A549 (cell line): ENCODE data around the gene CNOT9. TPM values are rescaled to one million over a fixed set of nuclear protein-coding genes. Genes with fewer than 3 reads are reported as not detected.

ENCODE experiments used
- ATAC-seq, 2 experiments: fragments of 200-7000 bp in 1 of 2; fragments of >200 bp in 1 of 2; cut with Nextera tagmentation in 1 of 2; cut with Tn5 transposase in 1 of 2; 3 replicates each; pipeline versions ENCODE4 v1.8.0 to v1.9.1; 2018 to 2020; ENCODE audit warnings: mild to moderate bottlenecking in 1 of 2, moderate library complexity in 1 of 2
- CTCF ChIA-PET: fragments of 300-600 bp; sonication (Branson Sonifier 250); formaldehyde crosslinking; extraction: SDS; loops from one replicate; lab custom pipeline; 2021; ENCODE audit warnings: antibody characterized with exemption, inconsistent platforms; lab: Yijun Ruan, JAX
- POLR2A ChIA-PET: fragments of 350-600 bp; formaldehyde crosslinking; extraction: SDS; loops from one replicate; lab custom pipeline; 2021; ENCODE audit warnings: antibody characterized with exemption, inconsistent platforms; lab: Yijun Ruan, JAX
- DNase-seq, 2 experiments: peaks; one replicate each; pipeline versions ENCODE4 v3.0.0 to v3.0.0-alpha.2; 2011 to 2016; ENCODE audit warnings: low read depth in 1 of 2, low spot score in 1 of 2
- FAIRE-seq: peaks from 2 replicates; lab custom pipeline; 2011; peaks lifted over from hg19 to GRCh38; lab: Jason Lieb, UNC
- H3K27ac ChIP-seq, 2 experiments: fragments of >200 bp; sonication (Bioruptor Twin); formaldehyde crosslinking; 3 replicates each; pipeline ENCODE4 v1.5.1; 2016 to 2017
- H3K4me1 ChIP-seq: fragments of >200 bp; sonication (Bioruptor Twin); formaldehyde crosslinking; 3 replicates; pipeline ENCODE4 v1.6.1; 2016
- H3K4me2 ChIP-seq: fragments of >200 bp; sonication (Bioruptor Twin); formaldehyde crosslinking; 3 replicates; pipeline ENCODE4 v1.6.1; 2016
- H3K4me3 ChIP-seq: fragments of >200 bp; sonication (Bioruptor Twin); formaldehyde crosslinking; 3 replicates; pipeline ENCODE4 v1.5.1; 2016
- H3K9me3 ChIP-seq: fragments of >200 bp; sonication (Bioruptor Twin); formaldehyde crosslinking; 3 replicates; pipeline ENCODE4 v1.6.1; 2016
- BCL3 ChIP-seq: fragments of >200 bp; sonication (Bioruptor Twin); formaldehyde crosslinking; IDR thresholded peaks from 3 replicates; pipeline ENCODE4 v1.6.1; 2016
- BHLHE40 ChIP-seq: IDR thresholded peaks from 2 replicates; pipeline ENCODE4 v1.6.1; 2012; ENCODE audit warnings: low read depth, low read length, inconsistent platforms
- CBX2 ChIP-seq: fragments of 200-600 bp; sonication (generic); IDR thresholded peaks from 2 replicates; pipeline ENCODE4 v1.6.1; 2016; ENCODE audit warnings: low read depth, mild to moderate bottlenecking, borderline replicate concordance
- CBX8 ChIP-seq: fragments of 200-600 bp; sonication (generic); IDR thresholded peaks from 2 replicates; pipeline ENCODE4 v1.6.1; 2016
- CEBPB ChIP-seq, 2 experiments: fragments of >200 bp in 1 of 2; sonication (Bioruptor Twin) in 1 of 2; formaldehyde crosslinking in 1 of 2; IDR thresholded peaks; 2 replicates each; pipeline ENCODE4 v1.6.1; 2012 to 2016
- CHD4 ChIP-seq: fragments of 200-600 bp; sonication (generic); IDR thresholded peaks from 2 replicates; pipeline ENCODE4 v1.6.1; 2016; ENCODE audit warnings: antibody characterized with exemption, mild to moderate bottlenecking, borderline replicate concordance
- E2F6 ChIP-seq: IDR thresholded peaks from 2 replicates; pipeline ENCODE4 v1.6.1; 2012; ENCODE audit warnings: low read depth, borderline replicate concordance
- FOXS1 ChIP-seq: fragments of 250-450 bp; sonication (Bioruptor Pico); IDR thresholded peaks from 2 replicates; pipeline ENCODE4 v1.5.0; 2020; ENCODE audit warnings: mild to moderate bottlenecking, moderate library complexity
- HOXA7 ChIP-seq: fragments of 250-450 bp; sonication (Bioruptor Pico); IDR thresholded peaks from 2 replicates; pipeline ENCODE4 v1.5.0; 2020; ENCODE audit warnings: mild to moderate bottlenecking, moderate library complexity
- HOXB5 ChIP-seq: fragments of 250-450 bp; sonication (Bioruptor Pico); IDR thresholded peaks from 2 replicates; pipeline ENCODE4 v1.5.0; 2020; ENCODE audit warnings: mild to moderate bottlenecking, moderate library complexity
- JUN ChIP-seq, 2 experiments: fragments of >200 bp; sonication (Bioruptor Twin); formaldehyde crosslinking; IDR thresholded peaks; 2 replicates in 1 of 2; 3 replicates in 1 of 2; pipeline ENCODE4 v1.6.1; 2016 to 2017
- KDM1A ChIP-seq: fragments of 200-600 bp; sonication (generic); IDR thresholded peaks from 2 replicates; pipeline ENCODE4 v1.6.1; 2016; ENCODE audit warnings: low read depth, mild to moderate bottlenecking
- KDM5A ChIP-seq: fragments of 200-600 bp; sonication (generic); IDR thresholded peaks from 2 replicates; pipeline ENCODE4 v1.6.1; 2016; ENCODE audit warnings: antibody characterized with exemption, mild to moderate bottlenecking
- MAFK ChIP-seq: fragments of 450-650 bp; IDR thresholded peaks from 2 replicates; pipeline ENCODE4 v1.6.1; 2014; ENCODE audit not compliant: partially characterized antibody
- MAX ChIP-seq: IDR thresholded peaks from 2 replicates; pipeline ENCODE4 v1.6.1; 2012
- PBX3 ChIP-seq: IDR thresholded peaks from 2 replicates; pipeline ENCODE4 v1.6.1; 2012
- PHF8 ChIP-seq: fragments of 200-600 bp; sonication (generic); IDR thresholded peaks from 2 replicates; pipeline ENCODE4 v1.6.1; 2016; ENCODE audit warnings: low read depth, mild to moderate bottlenecking, antibody characterized with exemption, moderate library complexity, borderline replicate concordance
- POLR2A ChIP-seq: IDR thresholded peaks from 2 replicates; pipeline ENCODE4 v1.6.1; 2012; ENCODE audit warnings: mild to moderate bottlenecking, low read length
- POLR2AphosphoS2 ChIP-seq: conservative IDR thresholded peaks from 2 replicates; pipeline ENCODE4 v1.6.1; 2012; ENCODE audit warnings: low read length, improper control_type of control experiment, inconsistent platforms
- RARB ChIP-seq: fragments of 250-450 bp; sonication (Bioruptor Pico); IDR thresholded peaks from 2 replicates; pipeline ENCODE4 v1.8.0; 2021; ENCODE audit warnings: mild to moderate bottlenecking, moderate library complexity
- SREBF2 ChIP-seq: fragments of 450-650 bp; IDR thresholded peaks from 2 replicates; pipeline ENCODE4 v1.6.1; 2014; ENCODE audit warnings: mild to moderate bottlenecking, moderate library complexity
- TFCP2L1 ChIP-seq: fragments of 250-450 bp; sonication (Bioruptor Pico); IDR thresholded peaks from 2 replicates; pipeline ENCODE4 v1.5.0; 2021; ENCODE audit warnings: mild to moderate bottlenecking
- WGBS: methylation state at CpG from one replicate; pipeline ENCODE4 v1.1.6; 2017; ENCODE audit errors: missing lambda C conversion rate; 5-methylcytosine and 5-hydroxymethylcytosine counted together
- polyA minus RNA-seq: library from RNA; depleted of rRNA, polyadenylated mRNA; stranded (reverse); fragments of >200 nt; gene quantifications from 2 replicates; pipeline ENCODE4 v1.2.3, GENCODE V29; 2011; rRNA and poly(A)+ RNA removed
- polyA plus RNA-seq, 4 experiments: library from polyadenylated mRNA; depleted of rRNA in 3 of 4; stranded (reverse); fragments of >200 nt; fragmentation: RNase III in 1 of 4; extraction: RNeasy Plus Mini Kit Qiagen cat#74134 plus additional on column Dnase treatment in 1 of 4; gene quantifications; 2 replicates in 3 of 4; 3 replicates in 1 of 4; pipeline ENCODE4 v1.2.3, GENCODE V29; 2011 to 2017
- TF ChIP-seq, protein P1 (sequence below): fragments of 250-450 bp; sonication (Bioruptor Pico); IDR thresholded peaks from 2 replicates; pipeline ENCODE4 v1.5.0; 2021; ENCODE audit warnings: mild to moderate bottlenecking, moderate library complexity, borderline replicate concordance

The CNOT9 gene, protein sequence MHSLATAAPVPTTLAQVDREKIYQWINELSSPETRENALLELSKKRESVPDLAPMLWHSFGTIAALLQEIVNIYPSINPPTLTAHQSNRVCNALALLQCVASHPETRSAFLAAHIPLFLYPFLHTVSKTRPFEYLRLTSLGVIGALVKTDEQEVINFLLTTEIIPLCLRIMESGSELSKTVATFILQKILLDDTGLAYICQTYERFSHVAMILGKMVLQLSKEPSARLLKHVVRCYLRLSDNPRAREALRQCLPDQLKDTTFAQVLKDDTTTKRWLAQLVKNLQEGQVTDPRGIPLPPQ
- polyA plus RNA-seq (2011; rRNA removed) (86.7 and 87.4 TPM in 2 replicates), polyA plus RNA-seq (2017; fragmentation: RNase III; extraction: RNeasy Plus Mini Kit Qiagen cat#74134 plus additional on column Dnase treatment) (40.1 to 42.7 TPM (median 40.9 TPM) in 3 replicates), polyA minus RNA-seq (107 and 112 TPM in 2 replicates)
- 42.6 and 43.3 TPM in 2 replicates for polyA plus RNA-seq (2012; cell fraction: cytosol; rRNA removed)
- 55.5 and 61.7 TPM in 2 replicates for polyA plus RNA-seq (2012; cell fraction: nucleus; rRNA removed)

GRCh38 chr2:218568190-218569037, at the start of gene CNOT9, which contains the start of gene USP37:
TSS of gene CNOT9 (plus strand) at chr2:218568839. CDS start at chr2:218568955, 116 bp downstream.
TSS of gene USP37 (minus strand) at chr2:218568351. CDS start at chr2:218558653, 9,698 bp downstream.
- under 1% methylated on average over 67 of the region's 77 CpGs for WGBS
- no peak for FAIRE-seq

More at GRCh38 chr2:218568190-218569037, at the start of gene CNOT9, which contains the start of gene USP37:
- peak within 1 kb of the TSS; percentile 89 for H3K4me2 ChIP-seq
- ATAC-seq = peak; percentile 92 to 93
- DNase-seq = peak; percentile 94 to 99
- CTCF ChIA-PET = interaction anchor here (0.7 kb wide), 1 partner anchor 37 kb away, joined by 4 read pairs; no protein-coding TSS in a partner anchor
- peaks cover 22% of the 10 kb centered on the region for H3K4me1 ChIP-seq
- no peaks in the 10 kb centered on the region for H3K9me3 ChIP-seq
- peak within 1 kb of the TSS; percentile 74 for H3K4me3 ChIP-seq
- H3K27ac ChIP-seq = peak within 1 kb of the TSS; percentile 87 to 94
- POLR2A ChIA-PET = interaction anchor here (0.5 kb wide), 1 partner anchor 40 kb away, joined by 5 read pairs; no protein-coding TSS in a partner anchor
- TF ChIP-seq KDM1A (no peak), CBX2 (no peak), HOXA7 (CRISPR knock-in tag) (no peak), FOXS1 (CRISPR knock-in tag) (no peak), CBX8 (no peak), CHD4 (no peak), SREBF2 (no peak), TFCP2L1 (CRISPR knock-in tag) (peak; percentile 29; the same call in 1 of the 2 replicates), BHLHE40 (peak; percentile 37; the same call in 1 of the 2 replicates), E2F6 (peak; percentile 100), PHF8 (peak; percentile 63; the same call in 1 of the 2 replicates), MAFK (no peak), POLR2AphosphoS2 (no peak), MAX (peak; percentile 99), HOXB5 (0 out of 2 replicates have a peak, but pooled peaks have one; percentile 47), RARB (0 out of 2 replicates have a peak, but pooled peaks have one; percentile 46), POLR2A (peak; percentile 79), KDM5A (no peak), JUN (IDR thresholded peaks at IDR 0.05) (peak in 1 of 2 experiments; percentile 67; a peak in 2 of 5 replicates), PBX3 (no peak), CEBPB (IDR thresholded peaks at IDR 0.05) (peak in 1 of 2 experiments; percentile 34; a peak in 1 of 4 replicates), BCL3 (no peak)
- TF ChIP-seq, protein P1, sequence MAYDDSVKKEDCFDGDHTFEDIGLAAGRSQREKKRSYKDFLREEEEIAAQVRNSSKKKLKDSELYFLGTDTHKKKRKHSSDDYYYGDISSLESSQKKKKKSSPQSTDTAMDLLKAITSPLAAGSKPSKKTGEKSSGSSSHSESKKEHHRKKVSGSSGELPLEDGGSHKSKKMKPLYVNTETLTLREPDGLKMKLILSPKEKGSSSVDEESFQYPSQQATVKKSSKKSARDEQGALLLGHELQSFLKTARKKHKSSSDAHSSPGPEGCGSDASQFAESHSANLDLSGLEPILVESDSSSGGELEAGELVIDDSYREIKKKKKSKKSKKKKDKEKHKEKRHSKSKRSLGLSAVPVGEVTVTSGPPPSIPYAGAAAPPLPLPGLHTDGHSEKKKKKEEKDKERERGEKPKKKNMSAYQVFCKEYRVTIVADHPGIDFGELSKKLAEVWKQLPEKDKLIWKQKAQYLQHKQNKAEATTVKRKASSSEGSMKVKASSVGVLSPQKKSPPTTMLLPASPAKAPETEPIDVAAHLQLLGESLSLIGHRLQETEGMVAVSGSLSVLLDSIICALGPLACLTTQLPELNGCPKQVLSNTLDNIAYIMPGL (CRISPR knock-in tag) = 0 out of 2 replicates have a peak, but pooled peaks have one; percentile 45
- TF ChIP-seq, all 56 proteins: peak for 11
